HG03175 (cell line): ENCODE results near the gene ABCA1.
"Not testable (repeated sequence)": the region's sequence is repeated elsewhere in the genome, so short reads cannot be mapped to it uniquely, and the experiment has no call there.

ENCODE experiments used
- ATAC-seq: cut with Tn5 transposase; IDR thresholded peaks from one replicate; pipeline ENCODE4 v1.9.1; 2021; ENCODE audit warnings: mild to moderate bottlenecking, moderate library complexity; ENCODE audit not compliant: unreplicated experiment

ABCA1 gene

DNA sequence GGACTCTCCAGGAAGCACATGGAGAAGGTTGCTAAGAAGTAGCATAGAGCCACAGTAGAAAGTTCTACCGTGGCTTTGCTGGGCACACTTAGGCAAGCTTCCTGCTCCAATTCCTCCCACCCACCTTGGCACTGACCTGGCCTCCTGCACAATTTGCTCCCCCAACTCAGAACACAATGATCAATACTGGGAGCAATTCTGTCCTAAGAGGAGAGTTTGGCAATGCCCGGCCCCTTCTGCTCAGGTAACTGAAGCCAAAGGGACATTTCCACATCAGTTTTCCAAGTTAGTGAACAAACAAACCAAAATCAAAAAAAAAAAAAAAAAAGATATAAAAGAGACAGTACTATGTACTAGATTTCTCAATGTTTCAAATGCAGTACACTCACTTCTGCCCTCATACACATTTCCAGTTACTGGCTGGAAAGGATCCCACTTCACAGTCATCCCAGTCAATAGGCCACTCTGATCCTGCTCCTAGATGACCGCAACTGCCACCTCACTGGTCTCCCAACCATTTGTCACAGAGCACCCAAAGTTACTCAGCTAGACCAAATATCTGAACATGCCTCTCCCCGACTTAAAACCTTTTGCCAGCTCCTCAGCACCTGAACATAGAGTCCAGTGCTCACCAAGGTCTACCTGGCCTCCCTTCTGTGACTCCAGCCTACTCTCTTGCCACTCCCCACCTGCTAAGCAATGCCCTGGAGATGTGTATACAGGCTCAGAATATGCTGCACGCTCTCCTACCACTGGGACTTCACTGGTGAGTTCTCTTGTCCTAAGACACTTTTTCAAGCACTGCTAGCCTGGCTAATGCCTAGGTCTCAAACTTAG is 21.3 kb downstream of the ABCA1 start:
- ATAC-seq, result no peak

DNA sequence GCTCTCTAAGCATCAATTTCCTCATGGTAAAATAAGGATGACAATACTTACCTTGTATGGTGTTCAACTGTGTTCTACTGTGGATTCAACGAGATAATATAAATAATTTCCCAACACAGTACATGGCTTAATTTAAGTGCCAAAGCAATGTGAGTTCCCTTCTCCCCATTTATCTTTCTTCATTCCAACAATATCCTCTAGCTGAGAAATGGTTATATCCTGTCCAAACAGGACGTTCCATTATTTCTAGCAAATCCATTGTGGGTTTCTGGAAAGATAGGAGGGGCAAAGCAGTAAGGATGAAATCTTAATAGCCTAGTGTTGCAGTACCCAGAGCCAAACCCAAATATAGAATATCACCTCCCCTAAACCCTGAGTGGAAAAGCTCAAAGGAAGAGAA is 22.0 kb downstream of the ABCA1 start:
- no peak for ATAC-seq

DNA sequence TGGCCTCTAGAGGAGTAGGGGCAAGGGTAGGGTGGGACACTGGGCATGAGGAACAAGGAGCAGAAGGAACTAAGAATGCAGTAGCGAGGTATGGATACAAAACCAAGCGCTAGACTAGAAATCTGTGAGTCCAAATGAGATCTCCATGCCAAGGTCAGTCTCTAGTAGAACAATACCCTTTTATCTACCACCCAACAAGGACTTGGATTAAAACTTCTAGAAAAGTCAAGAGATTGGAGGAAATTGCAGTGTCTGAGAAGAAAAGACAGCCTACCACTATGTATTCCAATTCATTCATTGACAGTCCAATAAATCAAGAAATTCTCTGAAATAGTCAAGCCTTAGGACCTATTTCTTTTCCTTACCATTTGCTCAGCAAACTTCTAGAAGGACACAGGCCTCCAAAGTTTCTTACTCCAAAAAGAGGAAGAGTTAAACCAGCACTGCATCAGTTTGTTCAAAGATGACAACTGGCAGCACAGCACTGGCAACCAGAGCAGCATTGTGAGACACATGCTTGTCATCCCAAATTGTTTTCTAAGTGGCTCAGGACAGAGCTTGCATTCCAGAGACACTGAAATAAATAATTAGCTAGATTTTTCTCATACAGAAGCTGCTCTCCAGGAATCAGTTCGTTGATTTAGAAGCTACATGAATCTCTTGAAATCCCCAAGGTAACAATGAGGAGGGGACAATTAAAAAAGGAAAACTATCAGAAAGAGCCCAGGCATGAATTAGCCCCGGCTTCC is 22.6 kb downstream of the ABCA1 start:
- ATAC-seq, result no peak

DNA sequence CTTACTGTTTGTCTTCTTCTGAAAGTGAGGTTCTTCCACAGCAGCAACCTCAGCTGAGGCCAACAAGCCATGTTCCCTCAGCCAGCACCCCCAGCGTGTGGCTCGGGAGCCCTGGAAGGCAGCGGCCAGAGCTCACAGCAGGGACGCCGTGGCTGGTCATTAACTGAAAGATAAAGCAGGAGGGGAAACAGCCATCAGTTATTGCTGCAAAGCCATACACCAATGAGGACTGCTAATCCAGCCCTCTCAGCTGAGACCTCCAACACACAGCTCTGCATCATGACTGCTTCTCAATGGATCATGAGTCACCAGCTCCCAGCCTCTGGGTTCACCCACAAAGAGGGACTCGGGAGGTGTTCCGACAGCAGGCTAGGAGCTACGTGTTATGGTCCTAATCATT is 24.3 kb downstream of the ABCA1 start:
- ATAC-seq, result no peak

DNA sequence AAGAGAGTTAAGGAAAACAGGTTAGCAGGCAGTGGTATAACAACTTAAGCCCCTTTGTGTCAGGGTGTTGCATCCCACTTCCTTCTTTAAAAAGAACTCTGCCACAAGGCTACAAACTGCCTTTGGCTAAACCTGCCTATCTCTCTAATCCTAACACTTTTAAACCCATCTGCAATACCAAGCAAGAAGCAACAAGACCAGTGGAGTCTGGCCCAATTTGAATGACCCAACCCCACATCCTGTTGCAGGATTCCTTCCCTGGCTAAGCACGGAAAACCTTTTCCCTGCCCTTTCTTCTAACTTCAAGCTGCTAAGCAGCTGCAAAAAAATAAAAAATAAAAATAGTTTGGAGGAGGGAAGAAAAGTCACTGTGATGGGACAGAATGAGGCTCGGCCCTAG is 27.1 kb downstream of the ABCA1 start:
- ATAC-seq, result no peak

DNA sequence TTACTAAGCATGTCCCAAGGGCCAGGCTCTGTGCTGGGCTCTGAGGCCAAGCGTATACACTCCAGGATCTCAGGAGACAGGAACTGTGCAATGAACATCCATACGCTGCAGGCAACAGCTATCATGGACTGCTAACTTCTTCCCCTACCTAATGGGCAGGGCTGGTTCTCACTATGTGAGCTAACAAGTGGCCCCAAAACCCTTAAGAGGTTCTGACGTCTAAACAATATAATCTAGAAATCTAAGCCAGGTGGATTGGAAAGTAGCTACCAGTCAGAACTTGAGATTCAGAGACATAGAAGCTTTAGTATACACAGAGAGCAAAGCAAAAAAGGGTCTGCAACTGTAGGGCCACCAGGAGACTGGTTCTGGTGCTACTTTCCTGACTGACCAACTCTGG is 27.6 kb downstream of the ABCA1 start:
- ATAC-seq, result no peak

DNA sequence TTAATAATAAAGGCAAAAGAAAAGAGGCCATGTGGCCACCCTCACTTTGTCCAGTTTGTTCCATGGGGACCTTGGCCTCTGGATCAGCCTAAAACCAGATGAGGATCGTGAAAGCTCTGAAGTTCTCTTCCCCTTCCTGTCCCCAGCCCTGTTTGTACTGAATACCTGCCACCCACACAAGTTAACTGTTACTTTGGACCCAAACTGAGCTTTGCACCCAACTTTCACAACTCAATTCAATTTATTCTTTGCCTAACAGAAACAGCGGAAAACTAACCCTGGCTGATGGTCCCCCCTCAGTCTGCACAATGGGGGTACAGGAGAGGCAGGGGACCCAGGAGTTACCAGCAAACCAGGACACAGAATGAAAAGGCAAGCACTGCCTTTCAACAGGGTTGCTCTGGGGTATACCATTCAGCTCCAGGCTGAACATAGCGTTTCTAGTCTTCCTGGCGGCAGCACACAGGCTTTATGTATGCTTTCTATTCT is 28.2 kb downstream of the ABCA1 start:
- no peak for ATAC-seq

DNA sequence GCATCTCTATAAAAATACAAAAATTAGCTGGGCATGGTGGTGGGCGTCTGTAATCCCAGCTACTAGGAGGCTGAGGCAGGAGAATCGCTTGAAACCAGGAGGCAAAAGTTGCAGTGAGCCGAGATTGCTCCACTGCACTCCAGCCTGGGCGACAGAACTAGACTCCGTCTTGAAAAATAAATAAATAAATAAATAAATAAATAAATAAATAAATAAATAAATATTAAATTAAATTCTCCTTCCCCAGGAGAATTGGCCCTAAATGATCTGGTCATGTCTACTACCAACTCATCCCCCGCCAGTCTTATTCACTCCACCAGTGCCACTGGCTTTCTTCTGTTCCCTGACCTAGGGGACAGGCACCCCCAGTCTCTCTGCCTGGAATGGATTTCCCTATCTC is 29.6 kb downstream of the ABCA1 start:
- not testable (repeated sequence) for ATAC-seq

DNA sequence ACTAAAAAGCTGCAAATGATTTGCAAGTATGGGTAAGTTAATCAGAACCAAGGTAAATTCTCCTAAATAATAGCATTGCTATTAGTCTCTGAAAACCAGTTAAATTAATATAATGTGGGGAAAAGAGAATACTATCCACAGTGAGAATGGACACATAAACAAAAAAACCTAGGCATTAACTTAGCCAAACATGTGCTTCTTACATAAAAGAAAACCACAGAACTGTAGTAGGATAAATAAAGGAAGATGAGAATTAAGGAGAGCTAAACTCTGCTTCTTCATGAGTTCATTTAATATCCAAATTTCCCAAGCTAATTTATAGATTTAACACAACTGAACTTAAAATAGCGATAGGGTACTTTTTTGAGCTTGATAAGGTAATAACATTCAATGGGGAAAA is 31.8 kb downstream of the ABCA1 start:
- ATAC-seq, result no peak

DNA sequence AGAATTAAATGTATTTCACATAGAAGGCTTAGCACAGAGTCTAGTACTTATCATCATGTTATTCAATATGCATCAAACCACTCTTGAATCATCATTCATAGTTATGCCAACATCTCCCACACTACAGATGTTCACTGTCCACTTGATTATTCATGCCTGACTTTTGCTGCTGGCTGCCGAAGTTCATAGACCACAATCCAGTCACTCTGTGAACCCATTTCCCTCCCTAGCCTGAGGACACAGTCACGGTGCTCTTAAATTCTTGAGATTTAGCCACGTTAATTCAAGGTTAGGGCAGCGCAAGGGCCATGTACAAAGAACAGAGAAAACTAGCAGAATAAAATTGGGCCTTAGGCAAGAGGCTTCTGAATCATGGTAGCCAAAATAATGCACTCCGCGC is 32.4 kb downstream of the ABCA1 start:
- no peak for ATAC-seq

DNA sequence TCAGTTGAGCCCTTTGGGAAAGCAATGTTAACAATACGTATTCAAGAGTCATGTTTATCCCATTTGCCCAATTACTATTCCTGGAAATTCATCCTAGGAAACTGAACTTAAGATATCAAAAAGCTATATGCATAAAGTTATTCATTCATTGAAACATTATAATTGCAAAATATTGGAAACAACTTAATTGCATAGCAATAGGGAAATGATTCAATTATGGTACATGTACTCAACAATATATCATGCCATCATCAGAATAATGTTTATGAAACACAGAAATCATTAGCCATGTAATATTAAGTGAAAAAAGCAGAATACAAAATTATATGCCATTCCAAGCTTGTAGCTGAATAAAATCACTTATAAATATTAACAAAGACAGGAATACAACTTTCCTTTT is 35.3 kb downstream of the ABCA1 start:
- ATAC-seq, result no peak

DNA sequence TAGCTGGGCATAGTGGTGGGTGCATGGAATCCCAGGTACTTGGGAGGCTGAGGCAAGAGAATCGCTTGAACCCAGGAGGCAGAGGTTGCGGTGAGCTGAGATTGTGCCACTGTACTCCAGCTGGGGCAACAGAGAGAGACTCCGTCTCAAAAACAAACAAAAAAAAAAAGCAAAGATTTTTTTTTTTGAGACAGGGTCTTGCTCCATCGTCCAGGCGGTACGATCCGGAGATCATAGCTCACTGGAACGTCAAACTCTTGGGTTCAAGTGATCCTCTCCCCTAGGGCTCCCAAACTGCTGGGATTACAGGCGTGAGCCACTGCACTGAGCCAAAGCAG is 37.6 kb downstream of the ABCA1 start:
- ATAC-seq, result no peak

DNA sequence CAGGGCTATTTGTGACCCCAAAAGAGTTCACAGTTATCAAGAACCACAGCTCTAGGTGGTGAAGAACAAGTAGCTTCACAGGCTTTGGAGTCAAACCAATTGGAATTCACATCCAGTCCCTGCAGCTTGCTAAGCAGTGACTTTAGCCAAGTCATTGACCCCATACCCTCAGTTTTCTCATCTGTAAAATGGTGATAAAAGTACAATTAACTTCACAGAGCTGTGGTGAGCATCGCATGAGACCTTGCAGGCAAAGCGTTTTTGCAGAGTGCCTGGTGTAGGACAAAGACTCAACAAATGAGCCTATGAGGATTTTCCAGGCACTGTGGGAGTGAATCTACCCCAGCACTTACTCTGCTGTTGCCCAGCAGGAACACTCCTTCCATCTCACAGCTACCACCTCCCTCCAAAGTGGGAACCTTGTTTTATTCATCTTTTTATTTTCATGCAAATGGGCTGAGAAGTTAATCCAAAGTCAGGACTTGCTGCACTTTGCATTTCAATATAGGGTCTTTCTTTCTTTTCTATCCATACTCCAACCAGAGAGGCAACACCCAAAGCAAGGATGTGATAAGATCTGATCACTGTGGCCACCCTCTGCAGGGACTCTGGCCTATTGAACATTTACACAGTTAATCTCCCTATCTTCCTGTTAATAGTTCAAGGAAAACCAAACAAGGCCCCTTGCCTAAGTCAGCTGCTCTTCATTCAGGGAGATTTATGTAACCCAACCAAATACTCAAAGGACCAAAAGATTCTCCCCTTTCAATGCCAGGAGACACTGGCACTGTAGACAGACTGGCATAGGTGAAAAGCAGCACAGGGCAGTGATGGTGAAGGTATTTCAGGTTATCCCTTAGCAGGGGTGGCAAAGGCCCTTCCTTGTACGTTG is 41.9 kb downstream of the ABCA1 start:
- no peak for ATAC-seq

DNA sequence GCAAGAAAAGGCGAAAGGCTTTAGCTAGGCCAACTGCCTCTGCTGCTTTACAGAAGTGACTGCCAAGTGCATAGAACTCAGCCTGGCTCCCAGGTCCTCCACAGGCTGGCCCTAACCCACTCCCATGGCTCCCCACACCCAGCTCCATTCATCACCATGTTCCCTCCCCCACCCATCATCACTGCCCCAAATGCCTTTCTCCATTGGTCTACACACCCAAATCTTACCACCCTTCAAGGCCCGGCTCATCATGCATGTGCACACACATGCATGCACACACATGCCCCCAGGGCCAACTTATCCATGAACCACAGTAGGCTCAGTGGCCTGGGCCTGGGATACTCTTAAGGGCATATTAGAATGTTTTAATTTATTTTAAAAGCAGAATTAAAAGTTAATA is 44.8 kb downstream of the ABCA1 start:
- ATAC-seq, result no peak

DNA sequence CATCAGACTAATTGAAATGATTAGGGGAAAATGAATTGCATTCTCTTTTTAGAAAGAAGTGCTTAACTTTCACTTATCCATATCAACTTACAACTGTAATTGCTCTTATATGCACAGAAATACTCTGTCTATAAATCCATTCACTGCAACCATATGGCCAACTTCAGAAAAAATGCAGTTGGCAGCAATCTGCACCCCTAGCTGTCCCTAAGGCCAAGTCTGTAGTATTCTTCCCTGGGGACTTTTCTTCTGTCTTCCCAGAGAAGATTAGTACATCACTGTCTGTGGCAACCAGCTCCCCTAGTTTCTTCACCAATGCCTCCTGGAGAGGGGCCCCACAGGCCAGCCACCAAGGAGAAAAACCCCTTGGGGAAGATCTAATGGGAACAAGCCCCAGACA is 45.4 kb downstream of the ABCA1 start:
- ATAC-seq, result no peak

DNA sequence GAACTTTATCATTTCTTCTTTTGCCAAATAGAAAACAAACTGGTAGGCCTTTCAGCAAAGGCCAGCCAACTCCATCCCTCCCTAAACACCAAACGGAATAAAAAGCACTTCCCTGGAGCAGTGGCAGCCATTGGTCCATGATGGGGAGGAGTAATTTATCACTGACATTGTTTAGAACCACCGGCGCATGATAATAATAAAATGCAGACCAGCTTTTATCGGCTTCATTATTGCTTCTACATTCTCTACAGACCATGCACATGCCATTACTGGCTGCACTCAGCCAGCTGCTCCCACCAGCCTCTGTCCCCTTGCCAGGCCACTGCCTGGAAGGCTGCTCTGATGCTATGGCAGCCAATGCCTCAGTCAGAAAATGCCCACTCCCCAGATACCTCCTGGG is 45.9 kb downstream of the ABCA1 start:
- no peak for ATAC-seq

DNA sequence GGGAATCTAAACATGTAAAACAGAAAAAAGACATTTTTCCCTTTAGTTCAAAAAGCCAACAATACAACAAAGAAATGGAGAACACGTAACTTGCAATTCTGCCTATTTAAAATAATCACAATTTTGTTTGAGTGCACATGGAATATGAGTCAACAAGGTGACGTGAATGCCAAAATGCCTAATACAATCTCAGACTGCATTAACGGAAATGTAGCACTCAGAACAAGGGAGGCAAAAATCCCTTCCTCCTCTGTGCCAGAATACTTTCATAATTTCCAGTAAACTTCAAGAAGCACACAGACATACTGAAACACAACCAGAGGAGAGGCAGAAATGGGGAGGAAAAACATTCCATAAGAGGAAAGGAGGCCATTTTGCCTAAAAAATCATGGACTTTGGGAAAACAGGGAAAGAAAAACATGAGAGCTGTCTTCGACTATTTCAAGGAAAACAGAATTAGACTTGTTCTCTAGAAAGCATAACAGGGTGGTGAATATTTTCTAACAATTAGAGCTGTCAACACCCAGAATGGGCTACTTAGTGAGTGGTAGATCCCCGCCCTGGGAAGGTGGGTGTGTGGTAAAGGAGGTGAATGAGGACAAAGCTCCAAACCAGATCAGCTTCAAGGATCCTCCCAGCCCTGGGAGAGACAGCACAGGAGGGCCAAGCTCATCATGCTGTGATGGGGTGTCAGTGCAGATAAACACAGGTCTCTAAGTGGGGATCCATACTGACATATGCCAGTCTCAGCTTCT is 48.2 kb downstream of the ABCA1 start:
- ATAC-seq, result no peak

DNA sequence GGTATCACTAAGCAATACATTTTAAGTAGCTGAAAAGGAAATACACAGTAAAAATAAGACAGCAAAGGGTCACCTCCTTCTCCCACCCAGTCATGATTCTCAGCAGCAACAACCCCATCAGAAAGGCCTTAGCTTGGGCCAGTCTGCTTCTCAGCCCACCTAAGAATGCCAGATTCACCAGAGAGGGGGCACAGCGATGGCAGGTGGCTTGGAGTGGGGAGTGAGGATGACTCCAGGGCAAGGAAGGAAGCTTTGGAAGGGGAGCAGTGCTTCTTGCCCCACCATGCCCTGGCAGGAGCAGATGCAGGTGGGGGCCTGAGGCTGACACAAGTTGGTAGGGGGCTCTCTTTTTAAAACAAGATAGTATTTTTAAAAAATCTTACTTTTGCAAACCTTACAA is 51.4 kb downstream of the ABCA1 start:
- ATAC-seq, result no peak

DNA sequence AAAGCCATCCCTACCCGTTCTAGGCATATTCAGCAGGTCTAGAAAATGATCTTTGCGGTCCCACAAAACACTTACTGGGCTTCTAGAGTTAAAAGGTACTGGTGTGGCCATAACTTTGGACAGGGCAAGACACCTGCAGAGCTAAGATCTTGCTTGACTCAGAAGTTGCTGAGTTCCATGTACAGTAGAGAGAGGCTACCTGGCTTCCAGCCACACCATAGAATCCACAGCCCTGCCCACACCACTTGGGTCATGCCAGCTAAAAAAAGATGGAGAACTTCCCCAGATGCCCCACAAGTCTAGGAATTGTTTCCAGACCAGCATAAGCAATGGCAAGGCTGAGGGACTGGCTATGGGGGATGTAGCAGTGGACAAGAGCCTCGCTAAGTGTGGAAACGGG is 52.1 kb downstream of the ABCA1 start:
- no peak for ATAC-seq

DNA sequence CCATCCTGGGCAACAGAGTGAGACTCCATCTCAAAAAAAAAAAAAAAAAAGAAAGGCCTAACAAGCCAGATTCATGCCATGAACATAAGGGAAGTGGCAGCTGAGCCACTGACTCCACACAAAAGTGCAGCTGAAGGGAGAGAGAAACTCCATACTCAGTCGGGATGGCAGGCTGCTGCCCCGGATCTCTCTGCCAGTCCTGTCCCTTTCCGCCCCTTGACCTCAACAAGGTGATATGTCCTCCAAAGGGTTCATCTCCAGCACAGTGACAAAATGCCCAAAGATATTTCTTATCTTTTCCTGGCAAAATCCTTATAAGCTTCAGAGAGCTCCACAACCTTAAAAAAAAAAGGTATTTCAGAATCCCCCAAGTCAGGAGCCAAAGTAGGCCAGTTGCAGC is 52.6 kb downstream of the ABCA1 start:
- ATAC-seq, result no peak

DNA sequence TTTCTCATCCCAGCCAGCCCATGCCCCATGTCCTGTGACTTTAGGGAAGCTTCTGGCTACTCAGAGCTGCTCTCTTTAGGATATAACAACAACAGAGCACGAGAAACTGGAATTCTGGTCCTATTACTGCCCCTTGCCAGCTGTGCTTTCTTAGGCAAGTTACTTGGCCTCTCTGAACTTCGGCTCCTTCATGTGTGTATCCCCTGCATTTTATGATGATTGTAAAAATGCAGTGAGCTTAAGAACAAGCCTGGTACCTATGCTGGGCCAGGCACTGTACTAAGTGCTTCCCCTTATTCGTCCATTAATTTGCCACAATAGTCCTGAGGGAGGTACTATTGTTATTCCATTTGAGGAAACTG is 54.5 kb downstream of the ABCA1 start:
- no peak for ATAC-seq
